ENCODE results near the gene NEMP1.
"Not testable (repeated sequence)": the region's sequence is repeated elsewhere in the genome, so short reads cannot be mapped to it uniquely, and the experiment has no call there.

The NEMP1 gene

DNA sequence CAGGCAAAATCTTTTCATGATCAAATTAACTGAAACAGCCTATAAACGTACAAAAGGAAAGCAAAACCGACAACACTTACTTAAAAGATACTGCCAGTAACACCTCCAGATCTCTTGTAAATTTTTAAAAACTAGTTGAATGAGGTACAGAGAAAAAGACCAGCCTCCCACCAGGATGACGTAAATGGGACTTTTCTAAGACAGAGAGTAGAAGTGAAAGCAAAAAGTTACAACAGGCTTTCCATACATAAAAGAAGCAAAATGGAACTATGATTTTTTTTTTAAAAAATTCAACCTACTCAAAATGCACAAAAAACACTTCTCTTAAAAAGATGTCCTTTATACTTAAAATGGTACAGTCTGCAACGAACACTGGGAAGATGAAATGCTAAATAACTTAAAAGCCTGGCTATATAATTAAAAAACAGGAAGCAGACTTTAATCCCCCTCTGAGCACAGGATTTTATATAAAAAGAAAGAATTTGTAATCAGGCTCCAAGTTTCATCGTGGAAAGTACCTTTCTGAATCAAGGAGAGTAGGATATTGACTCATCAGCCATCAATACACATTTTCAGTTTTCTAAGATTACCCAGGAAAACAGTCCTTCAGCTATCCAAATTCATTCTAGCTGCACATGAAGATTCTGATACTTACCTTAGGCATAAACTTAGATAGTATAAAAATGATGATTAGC lies 14.5 kb downstream of the NEMP1 start:
- no peak for DNase-seq (ENCODE audit: extremely low read depth in 1 of 2, low read depth in 1 of 2)

- no peak for DNase-seq (ENCODE audit: extremely low read depth in 1 of 2, low read depth in 1 of 2)
Observed at GRCh38 chr12:57058454-57058853, 20.1 kb downstream of the NEMP1 start.

DNA sequence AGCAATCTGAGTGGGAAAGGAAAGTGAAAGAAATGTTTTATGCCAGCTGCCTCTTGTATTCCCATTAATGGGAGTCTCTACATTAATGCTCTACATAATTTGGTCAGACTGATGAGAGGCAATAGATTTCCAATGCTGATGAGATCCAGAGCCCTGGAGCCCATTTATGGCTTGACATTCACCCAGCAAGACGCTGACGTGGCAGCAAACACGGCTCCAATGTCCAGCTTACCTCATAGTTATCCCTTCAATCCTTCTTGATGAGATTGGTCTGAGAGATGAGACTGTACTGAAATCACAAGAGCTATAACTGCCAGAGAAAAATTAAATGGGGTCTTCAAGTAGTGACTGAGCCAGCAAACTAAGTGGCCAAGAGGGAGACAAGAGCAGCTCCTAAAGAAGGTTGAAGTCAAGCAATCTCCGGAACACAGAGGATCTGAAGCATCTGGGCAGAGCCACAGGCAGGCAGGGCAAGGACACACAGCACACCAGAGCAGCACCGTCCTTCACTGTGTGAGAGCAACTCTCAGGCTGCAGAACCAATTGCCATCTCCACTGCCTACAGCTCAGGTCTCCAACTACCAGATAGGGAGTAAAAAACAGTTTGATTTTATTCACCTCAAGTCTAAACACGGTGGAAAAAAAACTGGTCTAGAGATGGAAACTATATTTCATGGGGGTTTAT lies 21.4 kb downstream of the NEMP1 start:
- no peak for DNase-seq (ENCODE audit: extremely low read depth in 1 of 2, low read depth in 1 of 2)

DNA sequence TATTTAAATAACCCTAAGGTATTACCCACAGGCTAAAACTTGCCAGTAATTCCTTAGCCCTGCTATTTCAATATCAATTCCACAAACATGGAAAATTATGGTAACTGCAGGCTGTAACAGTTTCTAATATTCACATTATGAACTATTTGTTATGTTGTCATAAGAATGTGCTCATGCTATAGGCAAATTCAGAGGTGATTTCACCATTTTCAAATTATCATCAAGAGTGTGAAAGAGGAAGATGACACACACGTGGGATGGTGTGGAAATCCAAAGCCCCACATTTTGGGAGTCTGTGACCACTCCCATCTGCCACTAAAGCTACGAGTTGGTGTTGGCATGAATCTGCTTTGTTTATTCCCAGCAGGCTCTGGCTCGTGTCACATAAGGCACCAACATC lies 22.8 kb downstream of the NEMP1 start:
- no peak for DNase-seq (ENCODE audit: extremely low read depth in 1 of 2, low read depth in 1 of 2)

GRCh38 chr12:57053901-57054300 lies 24.7 kb downstream of the NEMP1 start:
- DNase-seq (ENCODE audit: extremely low read depth in 1 of 2, low read depth in 1 of 2) = not testable (repeated sequence)

GRCh38 chr12:57053146-57053545 lies 25.4 kb downstream of the NEMP1 start:
- DNase-seq (ENCODE audit: extremely low read depth in 1 of 2, low read depth in 1 of 2) = not testable (repeated sequence)

GRCh38 chr12:57051011-57051410 lies 27.6 kb downstream of the NEMP1 start:
- DNase-seq (ENCODE audit: extremely low read depth in 1 of 2, low read depth in 1 of 2) = no peak

DNA sequence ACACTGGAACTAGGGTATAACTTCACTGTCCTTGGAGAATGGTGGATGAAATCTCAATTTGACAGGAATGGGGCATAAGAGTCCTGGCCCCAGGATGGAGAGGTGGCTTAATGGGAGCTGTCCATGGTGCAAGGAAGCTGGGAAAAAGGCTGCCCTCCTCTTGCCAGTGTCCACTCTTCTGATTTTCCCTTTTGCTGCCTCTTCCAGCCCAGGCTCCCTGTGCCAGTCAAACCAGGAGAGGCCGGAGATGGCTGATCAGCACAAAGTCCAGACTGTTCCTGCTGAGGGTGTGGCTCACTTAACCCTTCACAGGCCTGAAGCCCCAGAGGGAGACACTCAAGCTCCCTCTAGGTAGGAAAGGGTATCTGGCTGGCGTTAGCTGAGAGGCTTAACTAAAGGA lies 28.7 kb downstream of the NEMP1 start, which contains the start of gene MYO1A:
Gene MYO1A (minus strand): TSS at position 240 of the 400 bp plus-strand sequence. CDS start 1,806 bp downstream, outside the sequence.
- DNase-seq (ENCODE audit: extremely low read depth in 1 of 2, low read depth in 1 of 2) = no peak

GRCh38 chr12:57049119-57049446 lies 29.5 kb downstream of the NEMP1 start:
- DNase-seq (ENCODE audit: extremely low read depth in 1 of 2, low read depth in 1 of 2) = no peak

GRCh38 chr12:57048423-57049118 lies 30.0 kb downstream of the NEMP1 start:
- no peak for DNase-seq (ENCODE audit: extremely low read depth in 1 of 2, low read depth in 1 of 2)

DNA sequence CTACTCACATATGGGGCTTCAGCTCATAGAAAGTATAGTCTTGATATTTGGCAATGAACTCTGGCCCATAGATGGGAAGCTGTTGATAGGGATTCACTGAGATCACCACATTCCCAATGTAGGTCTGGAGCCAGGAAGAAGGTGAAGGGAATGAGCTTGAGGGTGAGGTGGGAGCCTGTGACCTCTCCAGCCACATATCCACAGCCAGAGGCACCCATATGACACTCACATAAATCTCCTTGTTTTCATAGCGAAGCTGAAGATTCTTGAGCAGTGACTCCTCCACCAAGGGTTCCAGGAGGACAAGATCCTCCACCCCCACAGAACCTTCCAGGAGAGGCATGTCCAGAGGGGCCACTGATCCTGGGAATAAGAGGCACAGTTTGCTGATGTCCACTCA lies 30.6 kb downstream of the NEMP1 start:
- DNase-seq (ENCODE audit: extremely low read depth in 1 of 2, low read depth in 1 of 2) = no peak

DNA sequence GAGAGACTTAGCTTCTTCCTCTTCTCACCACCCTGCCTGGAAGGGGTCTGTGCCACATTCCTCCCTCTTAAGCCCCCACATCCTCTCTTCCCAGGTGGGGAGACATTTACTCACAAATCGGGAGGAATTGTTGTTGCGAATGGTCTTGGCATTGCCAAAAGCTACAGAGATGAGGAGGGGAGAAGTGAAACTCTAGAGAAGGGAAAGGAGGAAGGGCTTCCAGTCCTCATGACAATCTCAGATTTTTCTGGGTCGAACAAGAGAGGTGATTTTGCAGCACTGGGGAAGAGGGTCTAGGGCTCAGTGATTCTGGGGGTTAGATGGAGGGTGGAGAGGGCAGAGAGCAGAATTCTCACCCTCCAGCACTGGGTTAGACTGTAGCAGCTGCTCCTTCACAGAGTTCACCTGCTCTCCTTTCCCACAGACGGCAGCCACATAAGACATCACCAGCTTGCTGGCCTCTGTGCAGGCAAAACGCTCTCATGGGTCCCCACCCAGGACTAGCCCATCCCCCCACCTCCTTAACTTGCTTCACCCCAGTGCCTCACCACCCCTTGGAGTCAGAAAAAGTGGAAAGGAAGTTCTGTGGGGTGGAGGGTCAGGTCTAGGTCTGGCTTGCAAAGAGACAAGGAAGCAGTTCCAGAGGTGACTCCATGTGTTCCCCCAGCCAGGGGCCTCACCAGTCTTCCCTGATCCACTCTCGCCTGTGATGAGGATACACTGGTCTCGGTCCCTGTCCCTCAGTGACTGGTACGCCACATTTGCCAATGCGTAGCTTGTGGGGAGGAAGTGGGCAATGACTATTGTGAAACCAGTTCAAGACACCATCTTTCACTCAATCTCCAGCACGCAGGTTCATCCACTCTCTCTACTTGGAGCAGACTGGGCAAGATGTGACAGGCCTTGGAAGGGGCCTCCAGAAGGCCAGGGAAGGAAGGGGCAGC lies 31.4 kb downstream of the NEMP1 start:
- DNase-seq (ENCODE audit: extremely low read depth in 1 of 2, low read depth in 1 of 2) = no peak

- DNase-seq (ENCODE audit: extremely low read depth in 1 of 2, low read depth in 1 of 2) = no peak
Observed at GRCh38 chr12:57046086-57046791, 32.4 kb downstream of the NEMP1 start.

DNA sequence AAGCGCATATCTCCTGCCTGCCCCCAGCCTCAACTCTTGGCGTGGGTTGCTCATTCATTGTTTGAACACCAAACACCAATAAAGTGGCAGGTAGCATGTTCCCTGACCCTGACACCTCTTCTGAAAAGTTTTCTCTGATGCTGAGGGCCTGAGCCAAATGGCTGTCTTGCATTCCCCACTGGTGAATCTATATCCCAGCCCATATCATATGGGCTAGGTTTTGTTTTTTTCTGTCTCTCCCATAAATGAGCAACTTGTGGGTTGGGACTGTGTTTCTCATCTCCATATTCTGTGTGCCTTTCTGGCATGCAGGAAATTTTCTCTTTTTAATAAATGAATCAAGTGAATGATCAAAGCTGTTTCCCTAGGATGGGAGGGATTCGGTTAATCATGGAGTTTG lies 33.7 kb downstream of the NEMP1 start:
- no peak for DNase-seq (ENCODE audit: extremely low read depth in 1 of 2, low read depth in 1 of 2)

GRCh38 chr12:57044468-57044867 lies 34.1 kb downstream of the NEMP1 start:
- no peak for DNase-seq (ENCODE audit: extremely low read depth in 1 of 2, low read depth in 1 of 2)

- DNase-seq (ENCODE audit: extremely low read depth in 1 of 2, low read depth in 1 of 2) = no peak
Observed at GRCh38 chr12:57042695-57043094, 35.9 kb downstream of the NEMP1 start.

DNA sequence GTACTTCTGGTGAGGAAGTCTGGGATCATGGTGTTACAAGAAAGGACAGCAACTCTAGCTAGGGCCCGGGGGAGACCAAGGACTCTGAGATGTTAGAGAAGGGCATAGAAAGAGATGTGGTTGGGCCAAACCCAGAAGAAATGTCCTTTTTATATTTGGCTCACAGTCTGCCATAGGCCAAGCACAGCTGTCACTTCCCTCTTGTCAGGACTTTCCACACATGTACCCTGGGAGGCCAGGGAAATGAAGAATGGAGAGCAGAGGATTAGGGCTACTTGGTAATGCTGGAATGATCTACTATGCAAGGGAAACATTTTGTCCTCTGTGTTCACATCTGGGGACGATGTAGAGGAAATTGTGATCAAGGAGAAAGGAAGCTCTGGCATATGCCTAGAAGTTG lies 37.8 kb downstream of the NEMP1 start:
- no peak for DNase-seq (ENCODE audit: extremely low read depth in 1 of 2, low read depth in 1 of 2)

GRCh38 chr12:57040211-57040610 lies 38.4 kb downstream of the NEMP1 start:
- no peak for DNase-seq (ENCODE audit: extremely low read depth in 1 of 2, low read depth in 1 of 2)

DNA sequence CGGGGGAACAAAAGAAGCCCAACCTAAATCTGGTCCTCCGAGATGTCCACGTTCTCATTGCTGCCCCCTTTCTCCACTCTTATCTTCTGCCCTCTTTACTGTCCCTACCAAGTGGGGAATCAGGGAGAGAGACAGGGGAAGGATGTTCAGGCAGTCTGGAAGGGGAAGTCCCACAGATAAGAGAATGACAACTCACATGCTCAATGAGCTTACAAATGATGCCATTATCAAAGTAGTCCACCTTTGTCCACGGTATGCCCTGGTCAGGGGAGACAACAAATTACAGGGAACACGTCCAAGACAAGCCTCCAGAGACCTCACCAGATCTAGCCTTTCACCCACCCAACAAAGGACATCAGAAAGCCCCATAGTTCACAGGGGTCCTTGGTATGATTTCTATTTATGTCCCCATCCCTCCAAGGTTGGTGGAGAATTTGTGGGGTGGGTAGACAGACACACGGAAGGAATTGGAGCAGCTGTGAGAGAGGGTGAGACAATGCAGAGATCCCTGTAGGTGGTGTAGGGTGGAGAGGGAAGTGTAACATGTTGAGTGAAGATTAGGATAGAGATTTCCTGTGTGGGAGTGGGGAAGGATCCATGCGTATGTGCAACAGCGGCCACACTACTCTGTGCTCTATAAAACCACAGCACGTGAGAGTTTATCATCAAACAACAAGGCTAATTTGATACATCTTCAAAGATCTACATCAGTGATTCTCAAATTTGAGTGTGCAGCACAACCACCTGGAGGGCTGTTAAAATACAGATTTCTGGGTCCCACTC lies 39.4 kb downstream of the NEMP1 start:
- DNase-seq (ENCODE audit: extremely low read depth in 1 of 2, low read depth in 1 of 2) = no peak

DNA sequence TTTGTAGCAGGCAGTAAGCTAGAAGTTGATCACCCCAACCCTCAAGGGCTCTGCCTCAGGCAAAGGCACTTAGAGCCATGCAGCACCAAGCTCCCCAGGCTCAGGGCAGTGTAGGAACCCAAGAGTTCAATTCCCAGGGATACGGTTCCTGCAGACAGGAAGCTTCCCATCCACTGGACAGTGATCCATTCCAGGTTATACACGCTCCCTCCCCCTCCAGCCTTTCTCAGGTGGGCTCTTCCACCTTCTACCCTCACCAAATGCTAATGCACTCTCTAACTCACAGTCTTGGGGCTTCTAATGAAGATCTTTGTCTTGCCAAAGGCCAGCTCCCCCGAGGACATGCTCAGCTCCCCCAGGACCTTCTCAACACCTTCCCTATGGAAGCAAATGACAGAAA lies 41.3 kb downstream of the NEMP1 start:
- DNase-seq (ENCODE audit: extremely low read depth in 1 of 2, low read depth in 1 of 2) = no peak

Measured in activated CD8-positive, alpha-beta memory T cell treated with anti-CD3 and anti-CD28 coated beads for 1 hour (primary cell).